HepG2 (cell line): ENCODE measurements around the gene PPP1R18. TPM values are rescaled to one million over a fixed set of nuclear protein-coding genes. Genes with fewer than 3 reads are reported as not detected.

ENCODE experiments used
- ARID2 ChIP-seq: sonication (generic); formaldehyde crosslinking; IDR thresholded peaks from 2 replicates; pipeline ENCODE4 v1.8.1; 2022; ENCODE audit warnings: mild to moderate bottlenecking, missing genetic modification reagents, borderline replicate concordance
- CREB1 ChIP-seq, 2 experiments: fragments of 450-650 bp in 1 of 2; IDR thresholded peaks; 2 replicates each; pipeline ENCODE4 v1.6.1; 2016 to 2017; ENCODE audit warnings: control low read depth in 1 of 2, mild to moderate bottlenecking in 1 of 2, missing compliant biosample characterization in 1 of 2, missing genetic modification characterization in 1 of 2
- MTA1 ChIP-seq: sonication (generic); formaldehyde crosslinking; IDR thresholded peaks from 2 replicates; pipeline ENCODE4 v1.4.0; 2020; ENCODE audit warnings: missing genetic modification reagents, mild to moderate bottlenecking, borderline replicate concordance
- ZNF382 ChIP-seq: sonication (generic); formaldehyde crosslinking; IDR thresholded peaks from 2 replicates; pipeline ENCODE4 v1.5.0; 2020; ENCODE audit warnings: missing genetic modification reagents, mild to moderate bottlenecking, borderline replicate concordance
- ZNF790 ChIP-seq: sonication (generic); formaldehyde crosslinking; IDR thresholded peaks from 2 replicates; pipeline ENCODE4 v1.8.0; 2022; ENCODE audit warnings: missing genetic modification reagents, mild to moderate bottlenecking, borderline replicate concordance
- ZSCAN21 ChIP-seq: sonication (generic); formaldehyde crosslinking; IDR thresholded peaks from 2 replicates; pipeline ENCODE4 v1.8.0; 2022; ENCODE audit warnings: mild to moderate bottlenecking, missing genetic modification reagents, moderate library complexity, borderline replicate concordance
- polyA plus RNA-seq, 8 experiments: library from polyadenylated mRNA; depleted of rRNA in 3 of 8; stranded (reverse) in 7 of 8; unstranded in 1 of 8; fragments of >200 nt; fragmentation: Illumina TruSeq in 4 of 8; extraction: Trizol in 4 of 8; gene quantifications; 2 replicates each; pipeline versions ENCODE4 v1.2.1 to v1.2.3, GENCODE V29; 2011 to 2016; ENCODE audit warnings: low read depth in 4 of 8, missing spikeins in 1 of 8, mixed read lengths in 1 of 8; ENCODE audit not compliant: insufficient read depth in 1 of 8
- total RNA-seq, 5 experiments: library from RNA; depleted of rRNA; stranded (reverse); fragments of >200 nt; fragmentation: Illumina TruSeq; extraction: Trizol; gene quantifications; 2 replicates each; pipeline ENCODE4 v1.2.3, GENCODE V29; 2016; ENCODE audit warnings: low read depth in 1 of 5
- TF ChIP-seq, protein P1 (sequence below): sonication (generic); formaldehyde crosslinking; IDR thresholded peaks from 2 replicates; pipeline ENCODE4 v1.4.0; 2020; ENCODE audit warnings: missing genetic modification reagents, borderline replicate concordance
- TF ChIP-seq, protein P2 (sequence below): fragments of 450-650 bp; IDR thresholded peaks from 2 replicates; pipeline ENCODE4 v1.6.1; 2017
- TF ChIP-seq, protein P3 (sequence below): sonication (generic); formaldehyde crosslinking; IDR thresholded peaks from 2 replicates; pipeline ENCODE4 v1.4.0; 2020; ENCODE audit warnings: missing genetic modification reagents
- TF ChIP-seq, protein P4 (sequence below): sonication (generic); formaldehyde crosslinking; IDR thresholded peaks from 2 replicates; pipeline ENCODE4 v1.8.1; 2023; ENCODE audit warnings: mild to moderate bottlenecking, missing genetic modification reagents, borderline replicate concordance
- TF ChIP-seq, protein P5 (sequence below), 2 experiments: fragments of 450-650 bp in 1 of 2; sonication (generic) in 1 of 2; formaldehyde crosslinking in 1 of 2; IDR thresholded peaks; 2 replicates each; pipeline versions ENCODE4 v1.6.1 to v1.8.0; 2016 to 2022; ENCODE audit warnings: antibody characterized with exemption in 1 of 2, mild to moderate bottlenecking in 1 of 2, missing genetic modification reagents in 1 of 2

The PPP1R18 gene
- total and polyA plus RNA-seq, 2 of the 13 experiments (the other 11 are each of a cell fraction or from before 2014, with no cell fraction given) = 4.9 to 9.2 TPM

DNA sequence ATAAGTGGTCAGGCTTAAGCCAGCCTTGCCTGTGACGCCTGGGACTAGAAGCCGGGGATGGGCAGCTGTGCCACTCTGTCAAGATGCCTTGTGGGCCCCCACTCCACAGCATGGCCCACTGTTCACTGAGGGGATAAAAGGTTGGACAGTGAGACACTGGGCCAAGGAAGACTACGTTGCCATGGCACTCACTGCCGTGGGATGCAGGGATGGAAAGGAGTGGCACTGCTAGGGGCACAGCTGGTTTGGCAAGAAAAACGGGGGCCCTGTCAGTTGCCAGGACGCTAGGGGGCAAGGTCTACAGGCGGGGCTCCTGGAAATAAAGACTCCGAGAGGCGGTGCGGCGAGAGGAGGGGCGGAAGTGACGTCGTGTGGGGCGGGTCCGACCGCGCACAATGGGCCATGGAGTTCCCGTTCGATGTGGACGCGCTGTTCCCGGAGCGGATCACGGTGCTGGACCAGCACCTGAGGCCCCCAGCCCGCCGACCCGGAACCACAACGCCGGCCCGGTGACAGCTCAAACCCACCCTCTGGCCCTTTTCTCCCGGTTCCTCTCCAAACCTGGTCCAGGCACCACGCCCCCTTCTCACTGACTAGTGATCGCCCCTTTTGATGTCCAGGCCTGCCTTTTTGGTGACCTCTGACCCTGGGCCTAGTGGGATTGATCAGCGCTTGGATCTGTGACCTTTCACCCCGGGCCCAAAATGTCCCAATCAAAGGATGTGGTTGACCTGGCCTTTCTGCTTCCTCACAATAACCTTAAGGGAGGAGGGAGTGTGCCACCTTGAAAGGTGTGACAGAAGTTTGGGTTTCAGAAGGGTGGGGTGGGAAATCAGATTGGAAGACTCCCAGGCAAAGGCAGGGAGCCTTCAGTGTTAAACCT is 59.7 kb downstream of the PPP1R18 start, which contains the start of gene ATAT1 (continued):
- TF ChIP-seq, protein P1, sequence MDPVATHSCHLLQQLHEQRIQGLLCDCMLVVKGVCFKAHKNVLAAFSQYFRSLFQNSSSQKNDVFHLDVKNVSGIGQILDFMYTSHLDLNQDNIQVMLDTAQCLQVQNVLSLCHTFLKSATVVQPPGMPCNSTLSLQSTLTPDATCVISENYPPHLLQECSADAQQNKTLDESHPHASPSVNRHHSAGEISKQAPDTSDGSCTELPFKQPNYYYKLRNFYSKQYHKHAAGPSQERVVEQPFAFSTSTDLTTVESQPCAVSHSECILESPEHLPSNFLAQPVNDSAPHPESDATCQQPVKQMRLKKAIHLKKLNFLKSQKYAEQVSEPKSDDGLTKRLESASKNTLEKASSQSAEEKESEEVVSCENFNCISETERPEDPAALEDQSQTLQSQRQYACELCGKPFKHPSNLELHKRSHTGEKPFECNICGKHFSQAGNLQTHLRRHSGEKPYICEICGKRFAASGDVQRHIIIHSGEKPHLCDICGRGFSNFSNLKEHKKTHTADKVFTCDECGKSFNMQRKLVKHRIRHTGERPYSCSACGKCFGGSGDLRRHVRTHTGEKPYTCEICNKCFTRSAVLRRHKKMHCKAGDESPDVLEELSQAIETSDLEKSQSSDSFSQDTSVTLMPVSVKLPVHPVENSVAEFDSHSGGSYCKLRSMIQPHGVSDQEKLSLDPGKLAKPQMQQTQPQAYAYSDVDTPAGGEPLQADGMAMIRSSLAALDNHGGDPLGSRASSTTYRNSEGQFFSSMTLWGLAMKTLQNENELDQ (CRISPR knock-in tag) = 0 out of 2 replicates have a peak, but pooled peaks have one; percentile 20
- TF ChIP-seq, protein P2, sequence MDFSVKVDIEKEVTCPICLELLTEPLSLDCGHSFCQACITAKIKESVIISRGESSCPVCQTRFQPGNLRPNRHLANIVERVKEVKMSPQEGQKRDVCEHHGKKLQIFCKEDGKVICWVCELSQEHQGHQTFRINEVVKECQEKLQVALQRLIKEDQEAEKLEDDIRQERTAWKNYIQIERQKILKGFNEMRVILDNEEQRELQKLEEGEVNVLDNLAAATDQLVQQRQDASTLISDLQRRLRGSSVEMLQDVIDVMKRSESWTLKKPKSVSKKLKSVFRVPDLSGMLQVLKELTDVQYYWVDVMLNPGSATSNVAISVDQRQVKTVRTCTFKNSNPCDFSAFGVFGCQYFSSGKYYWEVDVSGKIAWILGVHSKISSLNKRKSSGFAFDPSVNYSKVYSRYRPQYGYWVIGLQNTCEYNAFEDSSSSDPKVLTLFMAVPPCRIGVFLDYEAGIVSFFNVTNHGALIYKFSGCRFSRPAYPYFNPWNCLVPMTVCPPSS = no peak
- TF ChIP-seq, protein P3, sequence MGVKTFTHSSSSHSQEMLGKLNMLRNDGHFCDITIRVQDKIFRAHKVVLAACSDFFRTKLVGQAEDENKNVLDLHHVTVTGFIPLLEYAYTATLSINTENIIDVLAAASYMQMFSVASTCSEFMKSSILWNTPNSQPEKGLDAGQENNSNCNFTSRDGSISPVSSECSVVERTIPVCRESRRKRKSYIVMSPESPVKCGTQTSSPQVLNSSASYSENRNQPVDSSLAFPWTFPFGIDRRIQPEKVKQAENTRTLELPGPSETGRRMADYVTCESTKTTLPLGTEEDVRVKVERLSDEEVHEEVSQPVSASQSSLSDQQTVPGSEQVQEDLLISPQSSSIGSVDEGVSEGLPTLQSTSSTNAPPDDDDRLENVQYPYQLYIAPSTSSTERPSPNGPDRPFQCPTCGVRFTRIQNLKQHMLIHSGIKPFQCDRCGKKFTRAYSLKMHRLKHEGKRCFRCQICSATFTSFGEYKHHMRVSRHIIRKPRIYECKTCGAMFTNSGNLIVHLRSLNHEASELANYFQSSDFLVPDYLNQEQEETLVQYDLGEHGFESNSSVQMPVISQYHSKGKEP (CRISPR knock-in tag) = peak; percentile 62; the same call in 1 of the 2 replicates
- TF ChIP-seq MTA1 (peak; percentile 95), ZNF382 (CRISPR knock-in tag) (no peak), ARID2 (peak; percentile 89), CREB1 (IDR thresholded peaks at IDR 0.05) (peak; percentile 92), CREB1 (CRISPR knock-in tag; IDR thresholded peaks at IDR 0.05) (peak; percentile 97), ZNF790 (CRISPR knock-in tag) (0 out of 2 replicates have a peak, but pooled peaks have one; percentile 72), ZSCAN21 (peak; percentile 86; the same call in 1 of the 2 replicates)
- TF ChIP-seq, protein P4, sequence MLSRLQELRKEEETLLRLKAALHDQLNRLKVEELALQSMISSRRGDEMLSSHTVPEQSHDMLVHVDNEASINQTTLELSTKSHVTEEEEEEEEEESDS (CRISPR knock-in tag) = peak; percentile 51; the same call in 1 of the 2 replicates
- TF ChIP-seq, protein P5, sequence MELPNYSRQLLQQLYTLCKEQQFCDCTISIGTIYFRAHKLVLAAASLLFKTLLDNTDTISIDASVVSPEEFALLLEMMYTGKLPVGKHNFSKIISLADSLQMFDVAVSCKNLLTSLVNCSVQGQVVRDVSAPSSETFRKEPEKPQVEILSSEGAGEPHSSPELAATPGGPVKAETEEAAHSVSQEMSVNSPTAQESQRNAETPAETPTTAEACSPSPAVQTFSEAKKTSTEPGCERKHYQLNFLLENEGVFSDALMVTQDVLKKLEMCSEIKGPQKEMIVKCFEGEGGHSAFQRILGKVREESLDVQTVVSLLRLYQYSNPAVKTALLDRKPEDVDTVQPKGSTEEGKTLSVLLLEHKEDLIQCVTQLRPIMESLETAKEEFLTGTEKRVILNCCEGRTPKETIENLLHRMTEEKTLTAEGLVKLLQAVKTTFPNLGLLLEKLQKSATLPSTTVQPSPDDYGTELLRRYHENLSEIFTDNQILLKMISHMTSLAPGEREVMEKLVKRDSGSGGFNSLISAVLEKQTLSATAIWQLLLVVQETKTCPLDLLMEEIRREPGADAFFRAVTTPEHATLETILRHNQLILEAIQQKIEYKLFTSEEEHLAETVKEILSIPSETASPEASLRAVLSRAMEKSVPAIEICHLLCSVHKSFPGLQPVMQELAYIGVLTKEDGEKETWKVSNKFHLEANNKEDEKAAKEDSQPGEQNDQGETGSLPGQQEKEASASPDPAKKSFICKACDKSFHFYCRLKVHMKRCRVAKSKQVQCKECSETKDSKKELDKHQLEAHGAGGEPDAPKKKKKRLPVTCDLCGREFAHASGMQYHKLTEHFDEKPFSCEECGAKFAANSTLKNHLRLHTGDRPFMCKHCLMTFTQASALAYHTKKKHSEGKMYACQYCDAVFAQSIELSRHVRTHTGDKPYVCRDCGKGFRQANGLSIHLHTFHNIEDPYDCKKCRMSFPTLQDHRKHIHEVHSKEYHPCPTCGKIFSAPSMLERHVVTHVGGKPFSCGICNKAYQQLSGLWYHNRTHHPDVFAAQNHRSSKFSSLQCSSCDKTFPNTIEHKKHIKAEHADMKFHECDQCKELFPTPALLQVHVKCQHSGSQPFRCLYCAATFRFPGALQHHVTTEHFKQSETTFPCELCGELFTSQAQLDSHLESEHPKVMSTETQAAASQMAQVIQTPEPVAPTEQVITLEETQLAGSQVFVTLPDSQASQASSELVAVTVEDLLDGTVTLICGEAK (IDR thresholded peaks at IDR 0.05) = no peak
- TF ChIP-seq, protein P5 (CRISPR knock-in tag; IDR thresholded peaks at IDR 0.05) = peak; percentile 76
